Measurements from ENCODE around the gene ARAF.
A peak's percentile ranks its signal among the peaks of the same experiment; 100 is the strongest.

ARAF gene

GRCh38 chrX:47573341-47574075 lies 12.5 kb downstream of the ARAF start:
- Histone ChIP-seq H3K4ac (ENCODE audit: low read depth, low read length) (peak overlapping the region; percentile 86), H2AK5ac (ENCODE audit: low read length) (no peak overlapping the region), H3K4me1 (ENCODE audit: control insufficient read depth, low read depth, low read length) (no peaks in the 10 kb centered on the region), H3K9ac (ENCODE audit: low read length) (peak overlapping the region; percentile 78), H2BK120ac (ENCODE audit: low read depth, low read length) (peak overlapping the region; percentile 89), H3K4me3 (ENCODE audit: low read length) (no peak overlapping the region), H3K4me2 (ENCODE audit: low read length) (peak overlapping the region; percentile 42), H3K27me3 (ENCODE audit: insufficient read depth, low read length, poor library complexity) (no peaks in the 10 kb centered on the region), H4K8ac (ENCODE audit: low read depth, low read length) (peak overlapping the region; percentile 99), H3K79me2 (ENCODE audit: control insufficient read depth, insufficient read depth, low read length) (no peaks in the 10 kb centered on the region), H3K27ac (ENCODE audit: low read depth, low read length) (peak overlapping the region; percentile 98), H2BK15ac (replicated peaks; ENCODE audit: low read depth) (no peak overlapping the region), H2BK5ac (ENCODE audit: low read length) (peak overlapping the region; percentile 80), H3K79me1 (ENCODE audit: low read length) (no peaks in the 10 kb centered on the region), H4K5ac (ENCODE audit: low read length) (no peak overlapping the region), H3K23ac (ENCODE audit: low read length) (no peak overlapping the region), H3K18ac (ENCODE audit: low read length) (peak overlapping the region; percentile 91), H3K56ac (ENCODE audit: low read length) (peak overlapping the region; percentile 91), H3K36me3 (ENCODE audit: control insufficient read depth, insufficient read depth, low read length) (peaks cover 2% of the 10 kb centered on the region)
- no CpG with 5 or more reads among the region's 20 CpGs for whole genome bisulfite sequencing (ENCODE audit: extremely low coverage, insufficient coverage, low lambda C conversion rate)
- peak; percentile 93 for DNase-seq

- Histone ChIP-seq H3K27me3 (ENCODE audit: insufficient read depth, low read length, poor library complexity) (no peaks in the 10 kb centered on the region), H2BK5ac (ENCODE audit: low read length) (peak overlapping the region; percentile 80), H3K27ac (ENCODE audit: low read depth, low read length) (peak overlapping the region; percentile 98), H2AK5ac (ENCODE audit: low read length) (no peak overlapping the region), H3K18ac (ENCODE audit: low read length) (peak overlapping the region; percentile 91), H4K8ac (ENCODE audit: low read depth, low read length) (peak overlapping the region; percentile 99), H3K9ac (ENCODE audit: low read length) (peak overlapping the region; percentile 78), H3K36me3 (ENCODE audit: control insufficient read depth, insufficient read depth, low read length) (peaks cover 2% of the 10 kb centered on the region), H3K79me2 (ENCODE audit: control insufficient read depth, insufficient read depth, low read length) (no peaks in the 10 kb centered on the region), H3K56ac (ENCODE audit: low read length) (peak overlapping the region; percentile 91), H3K4ac (ENCODE audit: low read depth, low read length) (peak overlapping the region; percentile 86), H3K4me2 (ENCODE audit: low read length) (peak overlapping the region; percentile 42), H2BK15ac (replicated peaks; ENCODE audit: low read depth) (no peak overlapping the region), H4K5ac (ENCODE audit: low read length) (no peak overlapping the region), H2BK120ac (ENCODE audit: low read depth, low read length) (peak overlapping the region; percentile 89), H3K79me1 (ENCODE audit: low read length) (no peaks in the 10 kb centered on the region), H3K4me1 (ENCODE audit: control insufficient read depth, low read depth, low read length) (no peaks in the 10 kb centered on the region), H3K4me3 (ENCODE audit: low read length) (no peak overlapping the region), H3K23ac (ENCODE audit: low read length) (no peak overlapping the region)
- no CpG with 5 or more reads among the region's 41 CpGs for WGBS (ENCODE audit: extremely low coverage, insufficient coverage, low lambda C conversion rate)
- DNase-seq, result no peak
Measured at GRCh38 chrX:47574076-47574546, 13.1 kb downstream of the ARAF start.

- Histone ChIP-seq H4K8ac (ENCODE audit: low read depth, low read length) (no peak overlapping the region), H3K27ac (ENCODE audit: low read depth, low read length) (peak overlapping the region; percentile 98), H2BK5ac (ENCODE audit: low read length) (no peak overlapping the region), H3K79me2 (ENCODE audit: control insufficient read depth, insufficient read depth, low read length) (no peaks in the 10 kb centered on the region), H2BK120ac (ENCODE audit: low read depth, low read length) (peak overlapping the region; percentile 56), H3K56ac (ENCODE audit: low read length) (peak overlapping the region; percentile 91), H4K5ac (ENCODE audit: low read length) (no peak overlapping the region), H2AK5ac (ENCODE audit: low read length) (no peak overlapping the region), H3K18ac (ENCODE audit: low read length) (peak overlapping the region; percentile 91), H3K4me3 (ENCODE audit: low read length) (no peak overlapping the region), H2BK15ac (replicated peaks; ENCODE audit: low read depth) (no peak overlapping the region), H3K9ac (ENCODE audit: low read length) (peak overlapping the region; percentile 78), H3K36me3 (ENCODE audit: control insufficient read depth, insufficient read depth, low read length) (peaks cover 2% of the 10 kb centered on the region), H3K4me2 (ENCODE audit: low read length) (peak overlapping the region; percentile 29), H3K4me1 (ENCODE audit: control insufficient read depth, low read depth, low read length) (no peaks in the 10 kb centered on the region), H3K27me3 (ENCODE audit: insufficient read depth, low read length, poor library complexity) (no peaks in the 10 kb centered on the region), H3K79me1 (ENCODE audit: low read length) (no peaks in the 10 kb centered on the region), H3K4ac (ENCODE audit: low read depth, low read length) (peak overlapping the region; percentile 86), H3K23ac (ENCODE audit: low read length) (no peak overlapping the region)
- peak; percentile 64 for DNase-seq
- WGBS (ENCODE audit: extremely low coverage, insufficient coverage, low lambda C conversion rate), result no CpG with 5 or more reads among the region's 27 CpGs
Measured at GRCh38 chrX:47574547-47575301, 13.7 kb downstream of the ARAF start.

GRCh38 chrX:47576021-47576898 lies 15.3 kb downstream of the ARAF start:
- no CpG with 5 or more reads among the region's 20 CpGs for WGBS (ENCODE audit: extremely low coverage, insufficient coverage, low lambda C conversion rate)
- no peak overlapping the region for H3K4me3 ChIP-seq (ENCODE audit: low read length)

GRCh38 chrX:47577424-47577823 lies 16.4 kb downstream of the ARAF start:
- DNase-seq, result no peak
- no peaks in the 10 kb centered on the region for H3K4me1 ChIP-seq (ENCODE audit: control insufficient read depth, low read depth, low read length)
- H2BK15ac ChIP-seq (replicated peaks; ENCODE audit: low read depth), result no peak overlapping the region
- no peak overlapping the region for H3K4ac ChIP-seq (ENCODE audit: low read depth, low read length)
- no peak overlapping the region for H3K23ac ChIP-seq (ENCODE audit: low read length)
- no peak overlapping the region for H2BK5ac ChIP-seq (ENCODE audit: low read length)
- H2AK5ac ChIP-seq (ENCODE audit: low read length), result no peak overlapping the region
- no peaks in the 10 kb centered on the region for H3K27me3 ChIP-seq (ENCODE audit: insufficient read depth, low read length, poor library complexity)
- H3K56ac ChIP-seq (ENCODE audit: low read length), result no peak overlapping the region
- H3K18ac ChIP-seq (ENCODE audit: low read length), result no peak overlapping the region
- no peak overlapping the region for H3K27ac ChIP-seq (ENCODE audit: low read depth, low read length)
- H3K36me3 ChIP-seq (ENCODE audit: control insufficient read depth, insufficient read depth, low read length), result no peaks in the 10 kb centered on the region
- H3K79me2 ChIP-seq (ENCODE audit: control insufficient read depth, insufficient read depth, low read length), result no peaks in the 10 kb centered on the region
- H4K5ac ChIP-seq (ENCODE audit: low read length), result no peak overlapping the region
- H2BK120ac ChIP-seq (ENCODE audit: low read depth, low read length), result no peak overlapping the region
- no peaks in the 10 kb centered on the region for H3K79me1 ChIP-seq (ENCODE audit: low read length)
- WGBS (ENCODE audit: extremely low coverage, insufficient coverage, low lambda C conversion rate), result no CpG with 5 or more reads among the region's 9 CpGs
- no peak overlapping the region for H4K8ac ChIP-seq (ENCODE audit: low read depth, low read length)
- no peak overlapping the region for H3K4me2 ChIP-seq (ENCODE audit: low read length)
- no peak overlapping the region for H3K9ac ChIP-seq (ENCODE audit: low read length)
- H3K4me3 ChIP-seq (ENCODE audit: low read length), result no peak overlapping the region

More at GRCh38 chrX:47576021-47576898, 15.3 kb downstream of the ARAF start:
- no peak overlapping the region for H3K18ac ChIP-seq (ENCODE audit: low read length)
- H3K27ac ChIP-seq (ENCODE audit: low read depth, low read length), result no peak overlapping the region
- no peak overlapping the region for H2AK5ac ChIP-seq (ENCODE audit: low read length)
- no peak overlapping the region for H4K8ac ChIP-seq (ENCODE audit: low read depth, low read length)
- no peak overlapping the region for H3K23ac ChIP-seq (ENCODE audit: low read length)
- H3K4ac ChIP-seq (ENCODE audit: low read depth, low read length), result no peak overlapping the region
- no peaks in the 10 kb centered on the region for H3K27me3 ChIP-seq (ENCODE audit: insufficient read depth, low read length, poor library complexity)
- no peaks in the 10 kb centered on the region for H3K36me3 ChIP-seq (ENCODE audit: control insufficient read depth, insufficient read depth, low read length)
- H2BK120ac ChIP-seq (ENCODE audit: low read depth, low read length), result no peak overlapping the region
- H2BK15ac ChIP-seq (replicated peaks; ENCODE audit: low read depth), result no peak overlapping the region
- no peaks in the 10 kb centered on the region for H3K79me1 ChIP-seq (ENCODE audit: low read length)
- no peaks in the 10 kb centered on the region for H3K79me2 ChIP-seq (ENCODE audit: control insufficient read depth, insufficient read depth, low read length)
- DNase-seq, result no peak
- no peak overlapping the region for H3K9ac ChIP-seq (ENCODE audit: low read length)
- H3K4me2 ChIP-seq (ENCODE audit: low read length), result no peak overlapping the region
- H2BK5ac ChIP-seq (ENCODE audit: low read length), result no peak overlapping the region
- no peak overlapping the region for H3K56ac ChIP-seq (ENCODE audit: low read length)
- no peaks in the 10 kb centered on the region for H3K4me1 ChIP-seq (ENCODE audit: control insufficient read depth, low read depth, low read length)
- no peak overlapping the region for H4K5ac ChIP-seq (ENCODE audit: low read length)
